GM10266 (cell line): ENCODE results near the gene CALHM5.

Experiments used
- DNase-seq: peaks from one replicate; pipeline ENCODE4 v3.0.0; 2012; ENCODE audit errors: extremely low spot score
- CTCF ChIP-seq: IDR thresholded peaks from 2 replicates; pipeline ENCODE4 v1.5.1; 2012; ENCODE audit warnings: mild to moderate bottlenecking, low read depth; ENCODE audit not compliant: control insufficient read depth, insufficient read depth; ENCODE audit errors: missing control alignments

The CALHM5 gene

DNA sequence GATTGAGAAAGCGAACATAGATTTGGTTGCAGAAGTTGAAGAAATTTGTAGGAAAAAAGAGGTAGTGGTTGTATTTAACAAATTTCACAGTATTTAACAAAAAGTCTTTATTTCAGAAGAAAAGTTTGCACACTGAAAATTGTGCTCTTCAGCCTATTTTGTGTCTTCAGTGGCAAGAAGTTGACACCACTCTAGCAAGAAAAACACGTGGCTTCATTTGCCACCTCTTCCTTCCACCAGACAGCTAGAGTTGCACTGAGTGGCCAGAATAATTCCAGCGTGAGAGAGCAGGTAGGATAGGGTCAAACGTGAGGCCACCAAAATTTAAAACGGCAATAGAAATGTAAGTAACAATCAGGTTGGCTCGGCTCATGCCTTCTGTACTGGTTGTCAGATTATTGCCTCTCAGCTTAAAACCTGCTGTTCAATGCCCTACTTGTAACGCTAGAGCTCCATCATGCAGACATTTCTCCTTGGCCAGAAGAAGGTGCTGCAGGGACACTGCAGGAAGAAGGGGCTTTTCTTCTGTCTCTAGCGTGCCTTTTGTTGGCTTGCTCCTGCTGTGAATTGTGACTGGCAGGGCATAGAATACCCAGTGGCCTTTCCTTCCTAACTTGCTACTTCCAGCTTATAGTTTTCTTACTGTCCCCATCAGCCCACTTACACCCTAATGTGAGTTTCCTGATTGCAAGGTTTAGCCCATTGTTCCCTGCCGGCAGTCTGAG is 22.0 kb downstream of the CALHM5 start:
- DNase-seq: no peak
- TF ChIP-seq CTCF: no peak

- TF ChIP-seq CTCF: no peak
- DNase-seq: no peak
Measured at GRCh38 chr6:116535109-116535508, 23.7 kb downstream of the CALHM5 start.

GRCh38 chr6:116536216-116536621 is 24.8 kb downstream of the CALHM5 start:
- peak; percentile 71 for TF ChIP-seq CTCF
- peak; percentile 38 for DNase-seq

GRCh38 chr6:116542426-116542825 is 31.0 kb downstream of the CALHM5 start:
- no peak for DNase-seq
- TF ChIP-seq CTCF: no peak

- no peak for DNase-seq
- TF ChIP-seq CTCF: no peak
Measured at GRCh38 chr6:116543149-116543548, 31.7 kb downstream of the CALHM5 start.

- no peak for TF ChIP-seq CTCF
- DNase-seq: no peak
Measured at GRCh38 chr6:116545651-116546050, 34.2 kb downstream of the CALHM5 start, which contains the start of gene TRAPPC3L. TSS of gene TRAPPC3L (minus strand) at chr6:116545684. CDS start at chr6:116545514, 170 bp downstream.

DNA sequence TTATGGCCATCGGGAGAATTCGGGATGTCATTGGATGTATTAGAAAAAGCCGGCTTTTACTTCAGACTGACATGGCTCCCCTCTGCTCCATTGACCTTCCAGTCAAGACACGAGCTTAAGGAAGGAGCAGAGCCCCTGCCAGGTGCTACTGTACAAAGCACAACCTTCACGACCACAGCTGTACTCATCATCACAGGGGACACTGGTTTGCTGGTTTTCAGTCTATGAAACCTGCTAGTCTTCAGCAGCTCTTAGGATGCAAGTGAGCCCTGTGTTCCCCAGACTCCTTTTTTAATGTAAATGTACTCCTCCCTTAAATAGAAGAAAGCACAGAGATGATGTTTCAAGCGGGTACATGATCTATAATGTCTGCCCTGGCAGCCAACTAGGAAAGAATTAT is 35.9 kb downstream of the CALHM5 start:
- no peak for DNase-seq
- no peak for TF ChIP-seq CTCF
